ENCODE data around the gene UNC119.

DNA sequence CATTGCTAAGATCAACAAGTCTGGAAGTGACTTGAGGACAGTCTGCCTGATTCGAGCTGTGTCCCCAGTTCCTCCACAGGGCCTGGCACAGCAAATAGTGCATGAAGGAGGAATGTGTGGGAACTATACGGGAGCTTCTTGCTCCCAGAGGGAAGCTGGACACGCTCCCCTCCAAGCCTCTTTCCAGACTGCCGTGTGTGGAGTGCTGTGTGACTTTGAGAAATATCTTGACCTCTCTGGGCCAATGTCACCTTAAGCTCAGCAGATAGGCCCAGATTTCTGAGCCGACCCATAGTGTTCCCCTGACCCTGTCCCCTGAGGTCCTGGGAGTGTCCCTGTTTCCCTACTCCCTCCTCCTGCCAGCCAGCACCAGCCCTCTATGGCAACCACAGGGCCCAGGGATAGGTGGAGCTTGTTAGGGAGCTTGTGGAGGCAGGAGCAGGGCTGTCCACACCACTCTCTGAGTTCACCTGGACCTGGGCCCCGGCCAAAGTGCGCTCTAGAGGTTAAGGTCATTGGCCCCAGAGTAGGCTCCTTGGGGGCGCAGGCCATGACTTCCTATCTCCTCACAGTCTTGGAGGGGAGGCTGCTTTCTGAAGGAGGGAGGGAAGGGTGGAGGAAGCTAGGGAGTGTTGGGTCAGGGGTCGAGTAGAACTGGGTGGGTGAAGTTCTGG, 52.6 kb downstream of the UNC119 start:
- TF ChIP-seq, protein P1, sequence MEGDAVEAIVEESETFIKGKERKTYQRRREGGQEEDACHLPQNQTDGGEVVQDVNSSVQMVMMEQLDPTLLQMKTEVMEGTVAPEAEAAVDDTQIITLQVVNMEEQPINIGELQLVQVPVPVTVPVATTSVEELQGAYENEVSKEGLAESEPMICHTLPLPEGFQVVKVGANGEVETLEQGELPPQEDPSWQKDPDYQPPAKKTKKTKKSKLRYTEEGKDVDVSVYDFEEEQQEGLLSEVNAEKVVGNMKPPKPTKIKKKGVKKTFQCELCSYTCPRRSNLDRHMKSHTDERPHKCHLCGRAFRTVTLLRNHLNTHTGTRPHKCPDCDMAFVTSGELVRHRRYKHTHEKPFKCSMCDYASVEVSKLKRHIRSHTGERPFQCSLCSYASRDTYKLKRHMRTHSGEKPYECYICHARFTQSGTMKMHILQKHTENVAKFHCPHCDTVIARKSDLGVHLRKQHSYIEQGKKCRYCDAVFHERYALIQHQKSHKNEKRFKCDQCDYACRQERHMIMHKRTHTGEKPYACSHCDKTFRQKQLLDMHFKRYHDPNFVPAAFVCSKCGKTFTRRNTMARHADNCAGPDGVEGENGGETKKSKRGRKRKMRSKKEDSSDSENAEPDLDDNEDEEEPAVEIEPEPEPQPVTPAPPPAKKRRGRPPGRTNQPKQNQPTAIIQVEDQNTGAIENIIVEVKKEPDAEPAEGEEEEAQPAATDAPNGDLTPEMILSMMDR (IDR thresholded peaks at IDR 0.05; ENCODE audit: low read depth, low read length) = no peak
- TF ChIP-seq EZH2phosphoT487 (IDR thresholded peaks at IDR 0.05; ENCODE audit: low read depth) = no peak

Data from OCI-LY3 (cell line).